Endothelial cell of umbilical vein (primary cell): ENCODE measurements around the gene FAM13B. TPM values are rescaled to one million over a fixed set of nuclear protein-coding genes. Genes with fewer than 3 reads are reported as not detected.

ENCODE experiments used
- BruUV-seq: library from RNA; stranded (reverse); fragments of 400-500 nt; replicated peaks from 2 replicates; lab custom pipeline; 2021; lab: Mats Ljungman, UMichigan
- CTCF ChIA-PET: fragments of 300-600, 350-600 bp; sonication (Branson Sonifier 250); formaldehyde crosslinking; loops from one replicate; lab custom pipeline; 2021; ENCODE audit warnings: antibody characterized with exemption, inconsistent platforms; lab: Charles Lee
- POLR2A ChIA-PET: fragments of 300-600, 350-600 bp; sonication (Branson Sonifier 250); formaldehyde crosslinking; loops from one replicate; lab custom pipeline; 2021; ENCODE audit warnings: antibody characterized with exemption, inconsistent platforms; lab: Charles Lee
- DNase-seq: peaks from one replicate; pipeline ENCODE4 v3.0.0-alpha.2; 2011; ENCODE audit warnings: low read depth, low spot score
- FAIRE-seq: peaks from 2 replicates; lab custom pipeline; 2011; peaks lifted over from hg19 to GRCh38; lab: Jason Lieb, UNC
- H2AFZ ChIP-seq: 2 replicates; pipeline ENCODE4 v1.6.0; 2012; ENCODE audit warnings: low read depth, low read length, control low read depth, inconsistent platforms
- H3K27ac ChIP-seq: 2 replicates; pipeline ENCODE4 v1.5.1; 2011; ENCODE audit warnings: low read depth, mild to moderate bottlenecking, control low read depth, low read length, moderate library complexity; ENCODE audit not compliant: insufficient read depth
- H3K27me3 ChIP-seq, 2 experiments: 2 replicates each; pipeline versions ENCODE4 v1.6.0 to v1.6.1; 2011; ENCODE audit warnings: low read length in 2 of 2, mixed read lengths in 1 of 2; ENCODE audit not compliant: control insufficient read depth in 2 of 2, insufficient read depth in 2 of 2
- H3K36me3 ChIP-seq, 2 experiments: 2 replicates in 1 of 2; 3 replicates in 1 of 2; pipeline ENCODE4 v1.5.1; 2011; ENCODE audit warnings: low read length in 2 of 2, mild to moderate bottlenecking in 1 of 2, moderate library complexity in 1 of 2; ENCODE audit not compliant: control insufficient read depth in 2 of 2, insufficient read depth in 2 of 2; ENCODE audit errors: extremely low read depth in 1 of 2
- H3K4me1 ChIP-seq: 3 replicates; pipeline ENCODE4 v1.5.1; 2011; ENCODE audit warnings: mild to moderate bottlenecking, low read length; ENCODE audit not compliant: control insufficient read depth, insufficient read depth; ENCODE audit errors: extremely low read depth
- H3K4me2 ChIP-seq: 2 replicates; pipeline ENCODE4 v1.6.1; 2011; ENCODE audit warnings: low read length, control low read depth, mixed read lengths; ENCODE audit not compliant: insufficient read depth
- H3K4me3 ChIP-seq, 3 experiments: fragments of 200-600 bp in 1 of 3; sonication (generic), shearing (Covaris generic) in 1 of 3; replicated peaks in 1 of 3; 2 replicates each; pipeline ENCODE4 v1.5.1; 2011 to 2016; ENCODE audit warnings: control low read depth in 3 of 3, low read length in 3 of 3, mild to moderate bottlenecking in 2 of 3, inconsistent platforms in 1 of 3, low read depth in 1 of 3, moderate library complexity in 1 of 3; ENCODE audit not compliant: insufficient read depth in 1 of 3
- H3K79me2 ChIP-seq: 2 replicates; pipeline ENCODE4 v1.6.0; 2012; ENCODE audit warnings: low read length, inconsistent platforms; ENCODE audit not compliant: control insufficient read depth, insufficient read depth
- H3K9ac ChIP-seq: replicated peaks from 2 replicates; pipeline ENCODE3; 2011; ENCODE audit warnings: low read length, control low read depth; ENCODE audit not compliant: insufficient read depth; ENCODE audit errors: extremely low read depth
- H3K9me1 ChIP-seq: replicated peaks from 3 replicates; pipeline ENCODE4 v1.6.0; 2011; ENCODE audit warnings: mild to moderate bottlenecking, low read length; ENCODE audit not compliant: control insufficient read depth, insufficient read depth; ENCODE audit errors: extremely low read depth
- H3K9me3 ChIP-seq: replicated peaks from 2 replicates; pipeline ENCODE4 v1.5.1; 2012; ENCODE audit warnings: low read length, inconsistent platforms; ENCODE audit not compliant: control insufficient read depth, insufficient read depth
- H4K20me1 ChIP-seq: replicated peaks from 2 replicates; pipeline ENCODE3; 2011; ENCODE audit warnings: mild to moderate bottlenecking, low read length; ENCODE audit not compliant: control insufficient read depth, insufficient read depth; ENCODE audit errors: extremely low read depth
- EZH2 ChIP-seq: IDR thresholded peaks from 2 replicates; pipeline ENCODE4 v1.6.1; 2012; ENCODE audit warnings: borderline replicate concordance, low read depth, mild to moderate bottlenecking, moderate library complexity, low read length, inconsistent platforms; ENCODE audit not compliant: severe bottlenecking
- GATA2 ChIP-seq: IDR thresholded peaks from 2 replicates; pipeline ENCODE4 v1.7.0; 2011; ENCODE audit warnings: low read depth, mild to moderate bottlenecking, moderate library complexity, mixed read lengths, low read length; ENCODE audit not compliant: insufficient read length, insufficient read depth
- POLR2A ChIP-seq: IDR thresholded peaks from 2 replicates; pipeline ENCODE4 v1.6.1; 2012; ENCODE audit warnings: low read depth, mild to moderate bottlenecking, control low read depth, low read length
- POLR2AphosphoS5 ChIP-seq: IDR thresholded peaks from 2 replicates; pipeline ENCODE4 v1.6.1; 2012; ENCODE audit warnings: low read depth, mild to moderate bottlenecking, control low read depth, low read length, moderate library complexity; ENCODE audit not compliant: insufficient read depth
- dilution Hi-C: fragments of 300-500 bp; cut with MboI; formaldehyde crosslinking; loops from one replicate; pipeline ENCODE4 v1.15.0; 2019; ENCODE audit warnings: low sequenced_read_pairs; ENCODE audit not compliant: extremely low pct_ligation_motif_present
- intact Hi-C: fragments of 100-400 bp; cut with micrococcal nuclease; formaldehyde crosslinking; loops from one replicate; pipeline ENCODE4 v1.10.0; 2022
- polyA plus RNA-seq, 4 experiments: library from polyadenylated mRNA; depleted of rRNA in 3 of 4; stranded (reverse) in 3 of 4; unstranded in 1 of 4; fragments of >200 nt; gene quantifications; 2 replicates each; pipeline versions ENCODE4 v1.2.1 to v1.2.3, GENCODE V29; 2011 to 2012; ENCODE audit warnings: missing spikeins in 1 of 4
- total RNA-seq: library from RNA; stranded (reverse); gene quantifications from 2 replicates; pipeline ENCODE4 v1.2.3, GENCODE V29; 2021

Gene FAM13B
- total and polyA plus RNA-seq, 2 donors (not counting 3 experiments of a cell fraction or from before 2014, with no cell fraction given): 8.7 to 25.4 TPM

DNA sequence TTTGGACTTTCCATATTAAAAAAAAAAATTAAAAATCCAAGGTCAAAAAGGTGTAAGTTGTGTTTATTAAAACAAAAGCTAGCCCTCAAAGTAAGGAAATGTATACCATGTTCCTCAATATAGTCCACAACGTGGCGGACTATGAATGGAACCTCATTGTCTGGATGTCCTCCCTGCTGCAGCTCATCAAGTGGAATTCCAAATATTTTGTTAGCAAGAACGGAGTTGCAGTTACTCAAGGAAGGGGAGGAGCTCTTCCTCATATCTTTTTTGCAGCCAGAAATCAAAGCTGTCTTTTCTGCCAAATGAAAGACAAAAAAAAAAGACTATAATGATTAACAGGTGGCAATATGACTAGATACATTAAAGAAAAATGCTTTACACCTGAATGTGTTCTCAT is 14.0 kb downstream of the FAM13B start:
- no peak overlapping the region for H3K4me2 ChIP-seq
- H3K9ac ChIP-seq: no peak overlapping the region
- dilution Hi-C loops (no loop called here), intact Hi-C loops (no loop called here)
- no peak overlapping the region for H2AFZ ChIP-seq
- no peaks in the 10 kb centered on the region for H3K27me3 ChIP-seq
- H3K9me3 ChIP-seq: no peaks in the 10 kb centered on the region
- POLR2A ChIA-PET: no interaction called here
- H3K9me1 ChIP-seq: no peaks in the 10 kb centered on the region
- no peak for TF ChIP-seq POLR2AphosphoS5
- BruUV-seq: no TSS peak
- CTCF ChIA-PET: interaction anchor here (1.2 to 3.1 kb wide), 5 partner anchors 8 to 240 kb away, joined by 4 to 12 read pairs (median 9); no protein-coding TSS in a partner anchor
- H3K27ac ChIP-seq: no peak overlapping the region
- H3K4me3 ChIP-seq: no peak overlapping the region
- H4K20me1 ChIP-seq: no peaks in the 10 kb centered on the region
- H3K4me1 ChIP-seq: peaks cover 6% of the 10 kb centered on the region
- H3K36me3 ChIP-seq: peaks cover 3 to 5% of the 10 kb centered on the region in 2 experiments
- DNase-seq: no peak
- FAIRE-seq: no peak
- peaks cover 35% of the 10 kb centered on the region for H3K79me2 ChIP-seq

DNA sequence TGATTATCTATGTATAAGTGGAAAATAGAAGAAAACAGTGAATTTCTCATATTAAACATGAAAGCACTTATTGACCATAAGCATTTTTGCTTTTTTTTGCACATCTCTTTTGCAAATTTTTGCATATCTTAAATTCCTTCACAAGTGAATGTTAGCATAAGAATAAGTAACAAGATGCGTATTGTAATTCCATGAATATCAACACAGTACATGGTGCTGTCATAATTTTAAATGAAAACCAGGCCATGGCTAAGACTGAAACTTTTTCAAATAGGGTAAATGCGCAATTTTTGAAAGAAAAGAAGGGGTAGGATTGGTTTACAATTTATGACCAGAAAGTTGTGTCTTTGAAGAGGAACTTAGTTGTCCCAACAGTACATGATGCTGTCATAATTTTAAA is 17.0 kb downstream of the FAM13B start:
- peaks cover 3 to 5% of the 10 kb centered on the region in 2 experiments for H3K36me3 ChIP-seq
- TF ChIP-seq EZH2 (no peak), GATA2 (no peak), POLR2A (no peak)
- no peak overlapping the region for H3K4me2 ChIP-seq
- no peak overlapping the region for H3K9ac ChIP-seq
- no peak overlapping the region for H3K27ac ChIP-seq
- peaks cover 9% of the 10 kb centered on the region for H3K79me2 ChIP-seq
- DNase-seq (no peak), FAIRE-seq (no peak)
- POLR2A ChIA-PET: no interaction called here
- peaks cover 6% of the 10 kb centered on the region for H3K4me1 ChIP-seq
- H3K9me3 ChIP-seq: no peaks in the 10 kb centered on the region
- H4K20me1 ChIP-seq: no peaks in the 10 kb centered on the region
- dilution Hi-C loops (no loop called here), intact Hi-C loops (no loop called here)
- H3K9me1 ChIP-seq: no peaks in the 10 kb centered on the region
- CTCF ChIA-PET: interaction anchor here (1.0 to 3.1 kb wide), 5 partner anchors 11 to 386 kb away, joined by 3 to 12 read pairs (median 4); no protein-coding TSS in a partner anchor
- no peak overlapping the region for H3K4me3 ChIP-seq
- BruUV-seq: no TSS peak
- no peaks in the 10 kb centered on the region for H3K27me3 ChIP-seq
- no peak overlapping the region for H2AFZ ChIP-seq
